ENCODE data around the gene CD52. TPM values are rescaled to one million over a fixed set of nuclear protein-coding genes. Genes with fewer than 3 reads are reported as not detected.

CD52 gene
- total and polyA plus RNA-seq, 2 of the 13 experiments (the other 11 are each of a cell fraction or from before 2014, with no cell fraction given) = 0.32 TPM; not detected in 1

GRCh38 chr1:26350701-26351589 lies 33.2 kb downstream of the CD52 start (continued):
- peak; percentile 71 for TF ChIP-seq HINFP (CRISPR knock-in tag; IDR thresholded peaks at IDR 0.05; ENCODE audit: low read depth)
- TF ChIP-seq SIN3B (IDR thresholded peaks at IDR 0.05; ENCODE audit: low read length) = no peak
- 0 out of 2 replicates have a peak, but pooled peaks have one; percentile 29 for TF ChIP-seq ZNF564 (CRISPR knock-in tag; IDR thresholded peaks at IDR 0.05)
- no peak for TF ChIP-seq ZKSCAN1 (IDR thresholded peaks at IDR 0.05; ENCODE audit: low read length)
- TF ChIP-seq JARID2 (CRISPR knock-in tag; IDR thresholded peaks at IDR 0.05; ENCODE audit: insufficient replicate concordance) = no peak
- TF ChIP-seq ZNF121 (CRISPR knock-in tag; IDR thresholded peaks at IDR 0.05) = peak; percentile 64; the same call in 1 of the 2 replicates
- TF ChIP-seq DR1 (CRISPR knock-in tag; IDR thresholded peaks at IDR 0.05) = no peak; the same call in 1 of the 2 replicates
- TF ChIP-seq ZNF761 (CRISPR knock-in tag; conservative IDR thresholded peaks at IDR 0.05) = peak; percentile 90; the same call in 1 of the 2 replicates
- peak; percentile 91 for TF ChIP-seq ELF3 (CRISPR knock-in tag; IDR thresholded peaks at IDR 0.05)
- TF ChIP-seq ARNT (IDR thresholded peaks at IDR 0.05) = no peak
- no peak for TF ChIP-seq ZNF260 (CRISPR knock-in tag; IDR thresholded peaks at IDR 0.05; ENCODE audit: borderline replicate concordance, low read depth)
- TF ChIP-seq ZNF781 (CRISPR knock-in tag; IDR thresholded peaks at IDR 0.05; ENCODE audit: borderline replicate concordance, not compliant biosample characterization) = no peak
- peak; percentile 48; the same call in 1 of the 2 replicates for TF ChIP-seq ZNF784 (CRISPR knock-in tag; IDR thresholded peaks at IDR 0.05; ENCODE audit: borderline replicate concordance)
- peak; percentile 99 for TF ChIP-seq DPF2 (CRISPR knock-in tag; IDR thresholded peaks at IDR 0.05; ENCODE audit: borderline replicate concordance, low read depth)
- TF ChIP-seq ZNF737 (CRISPR knock-in tag; IDR thresholded peaks at IDR 0.05; ENCODE audit: borderline replicate concordance) = no peak
- no peak for TF ChIP-seq ZSCAN30 (CRISPR knock-in tag; IDR thresholded peaks at IDR 0.05)
- no peak for TF ChIP-seq ZNF720 (CRISPR knock-in tag; IDR thresholded peaks at IDR 0.05)
- no peak for TF ChIP-seq EED (CRISPR knock-in tag; IDR thresholded peaks at IDR 0.05)
- TF ChIP-seq ZFAT (CRISPR knock-in tag; conservative IDR thresholded peaks at IDR 0.05) = no peak
- TF ChIP-seq ZMAT5 (CRISPR knock-in tag; IDR thresholded peaks at IDR 0.05; ENCODE audit: borderline replicate concordance, low read depth) = no peak
- no peak for TF ChIP-seq SETDB1 (CRISPR knock-in tag; IDR thresholded peaks at IDR 0.05; ENCODE audit: borderline replicate concordance)
- no peak for TF ChIP-seq GMEB2 (CRISPR knock-in tag; IDR thresholded peaks at IDR 0.05; ENCODE audit: low read depth)
- peak; percentile 96 for TF ChIP-seq HNF4A (CRISPR knock-in tag; IDR thresholded peaks at IDR 0.05)

Data from HepG2 (cell line).